ENCODE data around the gene FUT7. TPM values are rescaled to one million over a fixed set of nuclear protein-coding genes. Genes with fewer than 3 reads are reported as not detected.

Gene FUT7
- polyA plus RNA-seq, 3 donors = 6.1 to 13.4 (median 10.5) TPM

- peaks cover 17 to 66% of the 10 kb centered on the region in 2 donors for H3K27me3 ChIP-seq (ENCODE audit: control insufficient read depth in 2 of 2, insufficient read depth in 2 of 2, low read length in 2 of 2)
- no peaks in the 10 kb centered on the region for H3K36me3 ChIP-seq (replicated peaks in 1 of 2; ENCODE audit: control insufficient read depth in 1 of 2, insufficient read depth in 2 of 2, low read length in 2 of 2)
- Mint-ChIP-seq H3K27ac (no peak overlapping the region), H3K9me3 (peaks cover 0 to 3% (median 0%) of the 10 kb centered on the region in 7 donors), H3K4me1 (peaks cover 8% of the 10 kb centered on the region), H3K4me3 (peak overlapping the region in 1 of 2 donors; percentile 74), H3K36me3 (no peaks in the 10 kb centered on the region), H3K27me3 (ENCODE audit: low read depth in 3 of 3) (peaks cover 51 to 80% (median 64%) of the 10 kb centered on the region in 3 donors)
- no peak overlapping the region for H3K9ac ChIP-seq (ENCODE audit: insufficient read depth, low read length, poor library complexity, severe bottlenecking)
- no peak overlapping the region for H3K27ac ChIP-seq (ENCODE audit: low read depth in 1 of 2, low read length in 2 of 2)
- no peaks in the 10 kb centered on the region for H4K20me1 ChIP-seq (ENCODE audit: insufficient read depth, low read length)
- H3K9me3 ChIP-seq (replicated peaks in 1 of 2; ENCODE audit: control insufficient read depth in 1 of 2, insufficient read depth in 1 of 2, low read length in 2 of 2) = peaks cover 0 to 5% of the 10 kb centered on the region in 2 donors
- DNase-seq = no peak
- no peak for TF ChIP-seq CTCF (IDR thresholded peaks at IDR 0.05)
- H3K4me1 ChIP-seq (ENCODE audit: control insufficient read depth in 1 of 2, insufficient read depth in 2 of 2, low read length in 2 of 2) = peaks cover 0 to 10% of the 10 kb centered on the region in 2 donors
- intact Hi-C loops (cut with micrococcal nuclease) = loop anchor here in 1 of 2 donors (1.0 kb wide), 1 partner anchor 10 kb away; no protein-coding TSS in a partner anchor
- H3K4me2 ChIP-seq (replicated peaks; ENCODE audit: extremely low read depth, low read length, poor library complexity, severe bottlenecking) = peak overlapping the region; percentile 54
- WGBS (ENCODE audit: insufficient coverage) = 10% methylated on average over 69 of the region's 71 CpGs
- no peak overlapping the region for H3K4me3 ChIP-seq (replicated peaks in 1 of 3; ENCODE audit: low read depth in 2 of 3, low read length in 3 of 3)
- no peaks in the 10 kb centered on the region for H3K79me2 ChIP-seq (ENCODE audit: insufficient read depth, low read length)
- no peak overlapping the region for H2AFZ ChIP-seq (ENCODE audit: insufficient read depth, low read depth, low read length, poor library complexity, severe bottlenecking)
Measured at GRCh38 chr9:137052998-137053943, 21.4 kb upstream of the FUT7 start.

- Mint-ChIP-seq H3K9me3 (peaks cover 0 to 6% (median 0%) of the 10 kb centered on the region in 7 donors), H3K4me3 (peak overlapping the region in 1 of 2 donors; percentile 74), H3K36me3 (no peaks in the 10 kb centered on the region), H3K4me1 (peaks cover 6% of the 10 kb centered on the region), H3K27ac (no peak overlapping the region), H3K27me3 (ENCODE audit: low read depth in 3 of 3) (peaks cover 61 to 90% (median 71%) of the 10 kb centered on the region in 3 donors)
- H2AFZ ChIP-seq (ENCODE audit: insufficient read depth, low read depth, low read length, poor library complexity, severe bottlenecking) = no peak overlapping the region
- no peak for DNase-seq
- H3K9ac ChIP-seq (ENCODE audit: insufficient read depth, low read length, poor library complexity, severe bottlenecking) = no peak overlapping the region
- no peaks in the 10 kb centered on the region for H4K20me1 ChIP-seq (ENCODE audit: insufficient read depth, low read length)
- peaks cover 18 to 75% of the 10 kb centered on the region in 2 donors for H3K27me3 ChIP-seq (ENCODE audit: control insufficient read depth in 2 of 2, insufficient read depth in 2 of 2, low read length in 2 of 2)
- no CpG with 5 or more reads among the region's 8 CpGs for WGBS (ENCODE audit: insufficient coverage)
- TF ChIP-seq CTCF (IDR thresholded peaks at IDR 0.05) = no peak
- no peak overlapping the region for H3K27ac ChIP-seq (ENCODE audit: low read depth in 1 of 2, low read length in 2 of 2)
- H3K4me2 ChIP-seq (replicated peaks; ENCODE audit: extremely low read depth, low read length, poor library complexity, severe bottlenecking) = no peak overlapping the region
- H3K4me1 ChIP-seq (ENCODE audit: control insufficient read depth in 1 of 2, insufficient read depth in 2 of 2, low read length in 2 of 2) = peaks cover 0 to 10% of the 10 kb centered on the region in 2 donors
- intact Hi-C loops (cut with micrococcal nuclease) = loop anchor here in 1 of 2 donors (1.0 kb wide), 1 partner anchor 9 kb away; no protein-coding TSS in a partner anchor
- peaks cover 0 to 9% of the 10 kb centered on the region in 2 donors for H3K9me3 ChIP-seq (replicated peaks in 1 of 2; ENCODE audit: control insufficient read depth in 1 of 2, insufficient read depth in 1 of 2, low read length in 2 of 2)
- no peaks in the 10 kb centered on the region for H3K36me3 ChIP-seq (replicated peaks in 1 of 2; ENCODE audit: control insufficient read depth in 1 of 2, insufficient read depth in 2 of 2, low read length in 2 of 2)
- no peaks in the 10 kb centered on the region for H3K79me2 ChIP-seq (ENCODE audit: insufficient read depth, low read length)
- no peak overlapping the region for H3K4me3 ChIP-seq (replicated peaks in 1 of 3; ENCODE audit: low read depth in 2 of 3, low read length in 3 of 3)
Measured at GRCh38 chr9:137052293-137052692, 20.4 kb upstream of the FUT7 start.

Data from CD14-positive monocyte (primary cell).